ENCODE results near the gene RIMBP3B. TPM values are rescaled to one million over a fixed set of nuclear protein-coding genes. Genes with fewer than 3 reads are reported as not detected.
"Not testable (repeated sequence)": the region's sequence is repeated elsewhere in the genome, so short reads cannot be mapped to it uniquely, and the experiment has no call there.

RIMBP3B gene
- total RNA-seq, 2 experiments from 2014 or later: 0.11 to 0.36 TPM

DNA sequence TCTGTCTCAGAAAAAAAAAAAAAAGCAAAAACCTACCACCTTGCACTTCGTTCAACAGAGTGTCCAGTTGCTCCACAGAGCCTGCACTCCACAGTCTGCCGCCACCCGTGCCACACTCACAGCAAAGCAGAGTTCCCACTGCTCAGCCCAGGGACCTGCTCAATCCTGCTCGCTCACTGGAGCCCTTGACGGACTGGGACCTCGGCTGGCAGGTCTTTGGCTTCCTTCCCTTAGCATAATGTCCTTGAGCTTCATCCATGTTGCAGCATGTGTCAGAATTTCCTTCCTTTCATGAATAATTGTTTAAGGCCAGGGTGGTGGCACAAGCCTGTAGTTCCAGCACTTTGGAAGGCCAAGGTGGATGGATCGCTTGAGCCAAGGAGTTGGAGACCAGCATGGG lies 11.1 kb downstream of the RIMBP3B start:
- H3K36me3 Mint-ChIP-seq (ENCODE audit: low read depth); H3K4me1 Mint-ChIP-seq (ENCODE audit: low read depth); DNase-seq; H3K36me3 ChIP-seq (ENCODE audit: insufficient read depth, low read length); H3K27me3 Mint-ChIP-seq; intact Hi-C loops (cut with DNase I, micrococcal nuclease); H3K4me3 ChIP-seq (ENCODE audit: low read length); H3K9me3 ChIP-seq (ENCODE audit: control insufficient read depth in 1 of 2, insufficient read depth in 1 of 2, low read length in 2 of 2); H3K4me1 ChIP-seq (ENCODE audit: insufficient read depth, low read length); H3K9me3 Mint-ChIP-seq; POLR2A ChIA-PET; H3K27me3 ChIP-seq (ENCODE audit: control insufficient read depth in 1 of 2, insufficient read depth in 2 of 2, low read length in 2 of 2); H3K27ac Mint-ChIP-seq; H3K4me3 Mint-ChIP-seq; ATAC-seq (ENCODE audit: poor library complexity); CTCF ChIA-PET; H3K27ac ChIP-seq (ENCODE audit: low read depth in 1 of 2, low read length in 2 of 2): not testable (repeated sequence)

DNA sequence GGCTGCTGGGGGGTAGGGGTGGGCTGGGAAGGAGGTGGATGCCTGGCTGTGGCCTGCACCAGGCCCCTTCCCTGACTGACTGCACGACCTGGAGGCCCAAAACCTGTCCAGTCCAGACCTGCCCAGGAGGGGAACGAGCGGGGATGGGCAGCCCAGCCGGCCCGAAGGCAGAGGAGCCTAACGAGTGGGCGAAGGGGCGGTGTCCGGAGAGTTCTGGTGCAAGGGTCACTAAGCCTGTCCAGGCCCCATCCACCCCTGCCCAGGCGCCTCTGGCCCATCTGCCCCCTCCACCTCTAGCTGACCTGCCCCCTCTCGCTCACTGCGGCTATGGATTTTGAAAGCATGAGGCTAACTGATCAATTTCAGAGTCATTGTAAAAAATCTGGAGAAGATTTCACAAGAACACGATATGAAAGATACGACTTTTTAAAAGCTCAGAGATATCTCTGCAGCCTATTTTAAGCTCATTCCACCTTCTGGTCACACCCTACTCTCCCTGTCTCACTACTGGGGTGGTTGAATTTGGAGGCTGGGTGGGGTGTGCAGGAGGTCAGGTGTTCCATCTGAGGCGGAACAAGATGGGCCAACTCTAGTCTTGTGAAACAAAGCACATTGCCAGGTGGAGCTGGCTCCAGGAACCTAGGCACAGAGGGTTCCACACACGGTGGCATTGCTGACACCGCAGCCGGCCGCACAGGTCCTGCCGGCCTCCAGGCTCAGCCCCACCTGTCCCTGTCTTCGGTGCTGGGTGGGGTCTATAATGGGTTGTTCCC lies 17.8 kb downstream of the RIMBP3B start:
- H3K36me3 ChIP-seq (ENCODE audit: insufficient read depth, low read length); POLR2A ChIA-PET; ATAC-seq (ENCODE audit: poor library complexity); H3K27me3 Mint-ChIP-seq; H3K4me1 ChIP-seq (ENCODE audit: insufficient read depth, low read length); H3K9me3 Mint-ChIP-seq; H3K4me1 Mint-ChIP-seq (ENCODE audit: low read depth); CTCF ChIA-PET; DNase-seq; H3K27ac ChIP-seq (ENCODE audit: low read depth in 1 of 2, low read length in 2 of 2); H3K27me3 ChIP-seq (ENCODE audit: control insufficient read depth in 1 of 2, insufficient read depth in 2 of 2, low read length in 2 of 2); H3K4me3 Mint-ChIP-seq; intact Hi-C loops (cut with DNase I, micrococcal nuclease); H3K4me3 ChIP-seq (ENCODE audit: low read length); H3K27ac Mint-ChIP-seq; H3K36me3 Mint-ChIP-seq (ENCODE audit: low read depth); H3K9me3 ChIP-seq (ENCODE audit: control insufficient read depth in 1 of 2, insufficient read depth in 1 of 2, low read length in 2 of 2): not testable (repeated sequence)

DNA sequence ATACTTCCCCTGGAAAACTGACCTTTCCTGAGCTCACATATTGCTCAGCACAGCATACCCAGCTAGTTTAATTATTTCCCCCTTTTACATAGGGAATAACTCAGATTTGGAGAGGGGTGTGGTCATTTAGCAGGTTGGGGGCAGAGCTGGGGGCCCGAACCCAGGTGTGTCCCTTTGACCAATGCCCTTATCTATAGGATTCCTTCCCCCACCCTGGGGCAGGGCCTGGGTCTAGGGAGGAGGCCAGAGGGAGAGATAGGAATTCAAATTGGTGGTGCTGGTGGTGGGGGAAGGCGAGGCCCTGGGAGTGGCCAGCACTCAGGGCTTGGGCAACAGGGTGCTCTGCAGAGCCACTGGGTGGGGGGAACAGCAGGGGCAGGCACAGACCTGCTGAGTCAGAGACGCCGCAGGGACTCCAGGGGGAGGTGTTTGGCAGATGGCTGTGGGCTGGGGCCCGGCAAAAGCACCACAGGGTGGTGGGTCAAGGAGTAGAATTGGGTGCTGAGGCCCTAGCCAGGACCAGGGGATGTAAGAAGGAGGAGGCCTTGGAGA lies 19.3 kb downstream of the RIMBP3B start:
- H3K36me3 ChIP-seq (ENCODE audit: insufficient read depth, low read length); CTCF ChIA-PET; H3K9me3 Mint-ChIP-seq; H3K4me1 ChIP-seq (ENCODE audit: insufficient read depth, low read length); H3K9me3 ChIP-seq (ENCODE audit: control insufficient read depth in 1 of 2, insufficient read depth in 1 of 2, low read length in 2 of 2); H3K4me3 Mint-ChIP-seq; H3K36me3 Mint-ChIP-seq (ENCODE audit: low read depth); H3K27me3 ChIP-seq (ENCODE audit: control insufficient read depth in 1 of 2, insufficient read depth in 2 of 2, low read length in 2 of 2); DNase-seq; H3K4me3 ChIP-seq (ENCODE audit: low read length); POLR2A ChIA-PET; H3K27ac ChIP-seq (ENCODE audit: low read depth in 1 of 2, low read length in 2 of 2); H3K27ac Mint-ChIP-seq; H3K4me1 Mint-ChIP-seq (ENCODE audit: low read depth); intact Hi-C loops (cut with DNase I, micrococcal nuclease); ATAC-seq (ENCODE audit: poor library complexity); H3K27me3 Mint-ChIP-seq: not testable (repeated sequence)

DNA sequence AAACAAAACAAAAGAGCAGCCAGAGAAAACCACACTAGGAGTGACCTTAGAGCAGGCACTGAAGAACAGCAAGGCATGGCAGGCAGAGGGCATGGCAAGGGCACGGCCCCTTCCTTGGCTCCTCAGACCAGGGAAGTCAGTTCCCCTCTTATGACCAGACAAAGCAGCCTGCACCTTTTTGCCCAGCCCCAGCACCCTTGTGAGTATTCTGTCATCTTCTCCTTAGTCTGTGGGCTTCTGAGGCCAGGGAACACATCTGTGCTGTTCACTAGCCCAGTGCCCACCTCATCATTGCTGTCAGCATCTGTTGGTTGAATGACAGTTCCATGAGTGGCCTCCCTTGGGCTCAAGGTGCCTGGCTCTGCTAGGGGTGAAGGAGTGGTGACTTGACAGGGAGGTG lies 23.6 kb downstream of the RIMBP3B start:
- H3K36me3 Mint-ChIP-seq (ENCODE audit: low read depth); H3K4me1 Mint-ChIP-seq (ENCODE audit: low read depth); H3K4me3 ChIP-seq (ENCODE audit: low read length); H3K4me1 ChIP-seq (ENCODE audit: insufficient read depth, low read length); POLR2A ChIA-PET; H3K4me3 Mint-ChIP-seq; H3K36me3 ChIP-seq (ENCODE audit: insufficient read depth, low read length); H3K27me3 ChIP-seq (ENCODE audit: control insufficient read depth in 1 of 2, insufficient read depth in 2 of 2, low read length in 2 of 2); H3K9me3 Mint-ChIP-seq; H3K27ac ChIP-seq (ENCODE audit: low read depth in 1 of 2, low read length in 2 of 2); intact Hi-C loops (cut with DNase I, micrococcal nuclease); H3K27ac Mint-ChIP-seq; CTCF ChIA-PET; DNase-seq; H3K9me3 ChIP-seq (ENCODE audit: control insufficient read depth in 1 of 2, insufficient read depth in 1 of 2, low read length in 2 of 2); H3K27me3 Mint-ChIP-seq; ATAC-seq (ENCODE audit: poor library complexity): not testable (repeated sequence)

DNA sequence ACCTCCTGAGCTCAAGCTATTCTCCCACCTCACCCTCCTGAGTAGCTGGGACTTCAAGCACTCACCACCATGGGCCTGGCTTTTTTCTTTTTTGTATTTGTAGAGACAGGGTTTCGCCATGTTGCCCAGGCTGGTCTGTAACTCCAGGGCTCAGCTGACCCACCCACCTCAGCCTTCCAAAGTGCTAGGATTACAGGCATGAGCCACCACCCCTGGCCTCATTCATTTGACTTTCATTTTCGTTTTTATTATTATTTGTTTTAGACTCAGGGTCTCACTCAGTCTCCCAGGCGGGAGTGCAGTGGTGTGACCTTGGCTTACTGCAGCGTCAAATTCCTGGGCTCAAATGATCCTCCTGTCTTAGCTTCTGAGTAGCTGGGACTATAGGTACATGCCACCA lies 24.2 kb downstream of the RIMBP3B start:
- CTCF ChIA-PET; H3K36me3 ChIP-seq (ENCODE audit: insufficient read depth, low read length); H3K9me3 Mint-ChIP-seq; intact Hi-C loops (cut with DNase I, micrococcal nuclease); ATAC-seq (ENCODE audit: poor library complexity); H3K27me3 ChIP-seq (ENCODE audit: control insufficient read depth in 1 of 2, insufficient read depth in 2 of 2, low read length in 2 of 2); H3K27ac ChIP-seq (ENCODE audit: low read depth in 1 of 2, low read length in 2 of 2); H3K27ac Mint-ChIP-seq; H3K9me3 ChIP-seq (ENCODE audit: control insufficient read depth in 1 of 2, insufficient read depth in 1 of 2, low read length in 2 of 2); H3K4me1 Mint-ChIP-seq (ENCODE audit: low read depth); H3K4me1 ChIP-seq (ENCODE audit: insufficient read depth, low read length); H3K36me3 Mint-ChIP-seq (ENCODE audit: low read depth); H3K27me3 Mint-ChIP-seq; DNase-seq; POLR2A ChIA-PET; H3K4me3 Mint-ChIP-seq; H3K4me3 ChIP-seq (ENCODE audit: low read length): not testable (repeated sequence)

DNA sequence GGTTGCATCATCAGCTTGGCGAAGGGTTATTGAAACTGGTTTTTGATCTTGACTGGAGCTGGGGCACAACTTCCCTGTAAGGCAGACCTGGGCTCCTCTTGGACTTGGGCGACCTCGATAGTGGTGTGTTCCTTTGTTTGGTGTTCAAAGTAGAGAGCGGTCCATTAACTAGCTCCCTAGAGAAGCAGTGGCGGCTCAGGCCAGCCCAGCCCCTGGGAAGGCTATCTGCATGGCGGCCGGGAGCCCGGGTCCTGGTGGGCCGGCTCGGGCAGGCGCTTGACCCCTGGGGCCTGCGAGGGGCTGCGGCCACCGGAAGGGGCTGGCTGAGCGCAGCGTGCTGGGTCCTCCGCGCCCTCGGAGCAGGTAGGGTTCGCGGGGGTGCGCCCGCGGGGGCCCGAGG lies 32.8 kb downstream of the RIMBP3B start:
- DNase-seq; H3K36me3 Mint-ChIP-seq (ENCODE audit: low read depth): not testable (repeated sequence)

DNA sequence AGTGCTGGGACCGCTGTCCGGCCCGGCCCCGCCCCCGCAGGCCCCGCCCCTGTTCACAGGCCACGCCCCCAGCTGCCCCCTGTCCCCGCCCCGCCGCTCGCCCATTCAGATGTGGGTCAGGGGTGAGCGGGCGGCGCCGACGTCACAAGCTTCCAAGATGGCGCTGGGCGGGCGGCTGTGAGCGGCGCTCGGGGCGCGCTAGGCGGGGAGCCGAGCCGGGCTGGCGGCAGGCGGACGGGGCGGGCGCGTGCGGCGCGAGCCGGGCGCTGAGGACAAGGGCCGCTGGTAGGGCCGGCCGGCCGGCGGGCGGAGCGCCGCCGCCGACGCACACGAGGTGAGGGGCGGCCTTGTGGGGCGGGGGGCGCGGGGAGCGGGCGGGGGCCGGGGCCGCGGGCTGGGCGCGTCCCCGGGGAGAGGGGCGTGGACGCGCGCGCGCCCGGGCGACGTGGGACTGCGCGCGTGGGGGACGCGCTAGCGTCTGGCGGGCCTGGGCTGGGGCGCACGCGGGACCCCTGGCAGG lies 33.7 kb downstream of the RIMBP3B start, which contains the start of gene HIC2:
Gene HIC2 (plus strand): TSS at position 145 of the 520 bp plus-strand sequence. CDS start 25,461 bp downstream, outside the sequence.
- H3K4me3 Mint-ChIP-seq: peak within 1 kb of the TSS; percentile 66
- peak within 1 kb of the TSS; percentile 35 for H3K4me3 ChIP-seq (ENCODE audit: low read length)
- DNase-seq: peak in 4 of 14 experiments; percentile 1 to 32 (median 19)
- intact Hi-C loops (cut with DNase I, micrococcal nuclease); H3K4me1 Mint-ChIP-seq (ENCODE audit: low read depth); H3K27me3 Mint-ChIP-seq; H3K27me3 ChIP-seq (ENCODE audit: control insufficient read depth in 1 of 2, insufficient read depth in 2 of 2, low read length in 2 of 2); H3K36me3 Mint-ChIP-seq (ENCODE audit: low read depth); H3K4me1 ChIP-seq (ENCODE audit: insufficient read depth, low read length); H3K27ac Mint-ChIP-seq; H3K36me3 ChIP-seq (ENCODE audit: insufficient read depth, low read length); H3K9me3 ChIP-seq (ENCODE audit: control insufficient read depth in 1 of 2, insufficient read depth in 1 of 2, low read length in 2 of 2); H3K9me3 Mint-ChIP-seq; POLR2A ChIA-PET; H3K27ac ChIP-seq (ENCODE audit: low read depth in 1 of 2, low read length in 2 of 2); CTCF ChIA-PET: not testable (repeated sequence)
- peak; percentile 75 for ATAC-seq (ENCODE audit: poor library complexity)

More for the DNA sequence above, 32.8 kb downstream of the RIMBP3B start:
- CTCF ChIA-PET; H3K9me3 ChIP-seq (ENCODE audit: control insufficient read depth in 1 of 2, insufficient read depth in 1 of 2, low read length in 2 of 2); H3K27me3 ChIP-seq (ENCODE audit: control insufficient read depth in 1 of 2, insufficient read depth in 2 of 2, low read length in 2 of 2); H3K27ac ChIP-seq (ENCODE audit: low read depth in 1 of 2, low read length in 2 of 2); H3K9me3 Mint-ChIP-seq; H3K4me1 Mint-ChIP-seq (ENCODE audit: low read depth); H3K4me3 ChIP-seq (ENCODE audit: low read length); H3K4me3 Mint-ChIP-seq; intact Hi-C loops (cut with DNase I, micrococcal nuclease); H3K27me3 Mint-ChIP-seq; H3K27ac Mint-ChIP-seq; POLR2A ChIA-PET; ATAC-seq (ENCODE audit: poor library complexity); H3K36me3 ChIP-seq (ENCODE audit: insufficient read depth, low read length); H3K4me1 ChIP-seq (ENCODE audit: insufficient read depth, low read length): not testable (repeated sequence)

All from CD4-positive, alpha-beta T cell (primary cell).